Measurements from ENCODE around the gene BCL7A. TPM values are rescaled to one million over a fixed set of nuclear protein-coding genes. Genes with fewer than 3 reads are reported as not detected.

Gene BCL7A
- total RNA-seq, 1 experiment from 2014 or later = 18.2 TPM

DNA sequence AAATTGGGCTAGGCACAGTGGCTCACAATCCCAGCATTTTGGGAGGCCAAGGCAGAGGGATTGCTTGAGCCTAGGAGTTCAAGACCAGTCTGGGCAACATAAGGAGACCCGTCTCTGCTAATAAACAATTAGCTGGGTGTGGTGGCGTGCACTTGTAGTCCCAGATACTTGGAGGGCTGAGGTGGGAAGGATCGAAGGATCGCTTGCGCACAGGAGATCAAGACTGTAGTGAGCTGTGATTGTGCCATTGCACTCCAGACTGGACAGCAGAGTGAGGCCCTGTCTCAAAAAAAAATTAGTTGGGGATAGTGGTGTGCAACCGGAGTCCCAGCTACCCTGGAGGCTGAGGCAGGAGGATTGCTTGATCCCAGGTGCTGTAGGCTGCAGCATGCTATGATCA is 38.7 kb upstream of the BCL7A start:
- Mint-ChIP-seq H3K36me3 (ENCODE audit: insufficient read depth in 1 of 3, low read depth in 3 of 3) (no peaks in the 10 kb centered on the region), H3K4me3 (no peak overlapping the region), H3K4me1 (peaks cover 5 to 7% of the 10 kb centered on the region in 2 experiments), H3K27ac (no peak overlapping the region; a peak in 1 of 7 replicates), H3K9me3 (no peaks in the 10 kb centered on the region), H3K27me3 (ENCODE audit: low read depth) (no peaks in the 10 kb centered on the region)
- no peak overlapping the region for H3K27ac ChIP-seq (ENCODE audit: insufficient read length, low read depth, low read length)
- no peak overlapping the region for H3K18ac ChIP-seq (ENCODE audit: insufficient read length, low read depth, low read length)
- H3K23ac ChIP-seq (ENCODE audit: insufficient read length, low read depth, low read length) = no peak overlapping the region
- no peak overlapping the region for H2BK15ac ChIP-seq (ENCODE audit: low read depth, low read length)
- H3K56ac ChIP-seq (ENCODE audit: insufficient read length, low read depth, low read length) = no peak overlapping the region
- no CpG with 5 or more reads among the region's 6 CpGs for WGBS (ENCODE audit: extremely low coverage, insufficient read length, low lambda C conversion rate)
- H2AK5ac ChIP-seq (ENCODE audit: insufficient read length, low read length) = no peak overlapping the region
- H3T11ph ChIP-seq (ENCODE audit: low read length) = no peak overlapping the region
- TF ChIP-seq, protein P1, sequence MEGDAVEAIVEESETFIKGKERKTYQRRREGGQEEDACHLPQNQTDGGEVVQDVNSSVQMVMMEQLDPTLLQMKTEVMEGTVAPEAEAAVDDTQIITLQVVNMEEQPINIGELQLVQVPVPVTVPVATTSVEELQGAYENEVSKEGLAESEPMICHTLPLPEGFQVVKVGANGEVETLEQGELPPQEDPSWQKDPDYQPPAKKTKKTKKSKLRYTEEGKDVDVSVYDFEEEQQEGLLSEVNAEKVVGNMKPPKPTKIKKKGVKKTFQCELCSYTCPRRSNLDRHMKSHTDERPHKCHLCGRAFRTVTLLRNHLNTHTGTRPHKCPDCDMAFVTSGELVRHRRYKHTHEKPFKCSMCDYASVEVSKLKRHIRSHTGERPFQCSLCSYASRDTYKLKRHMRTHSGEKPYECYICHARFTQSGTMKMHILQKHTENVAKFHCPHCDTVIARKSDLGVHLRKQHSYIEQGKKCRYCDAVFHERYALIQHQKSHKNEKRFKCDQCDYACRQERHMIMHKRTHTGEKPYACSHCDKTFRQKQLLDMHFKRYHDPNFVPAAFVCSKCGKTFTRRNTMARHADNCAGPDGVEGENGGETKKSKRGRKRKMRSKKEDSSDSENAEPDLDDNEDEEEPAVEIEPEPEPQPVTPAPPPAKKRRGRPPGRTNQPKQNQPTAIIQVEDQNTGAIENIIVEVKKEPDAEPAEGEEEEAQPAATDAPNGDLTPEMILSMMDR (conservative IDR thresholded peaks at IDR 0.05) = no peak
- H4K5ac ChIP-seq (ENCODE audit: insufficient read length, low read depth, low read length) = no peak overlapping the region
- no peak overlapping the region for H3K14ac ChIP-seq (ENCODE audit: insufficient read depth, low read length)
- H3K4me2 ChIP-seq (ENCODE audit: insufficient read depth, insufficient read length, low read length) = no peak overlapping the region
- no peak overlapping the region for H2AFZ ChIP-seq (ENCODE audit: low read length)
- no peaks in the 10 kb centered on the region for H3K79me1 ChIP-seq (ENCODE audit: insufficient read depth, low read depth, low read length, poor library complexity, severe bottlenecking)
- H3K23me2 ChIP-seq (ENCODE audit: insufficient read length, low read depth, low read length, poor library complexity, severe bottlenecking) = no peaks in the 10 kb centered on the region
- no peak overlapping the region for H2BK20ac ChIP-seq (ENCODE audit: low read depth, low read length, poor library complexity, severe bottlenecking)
- H3K79me2 ChIP-seq (ENCODE audit: insufficient read depth, low read length) = no peaks in the 10 kb centered on the region
- no peak overlapping the region for H3K4ac ChIP-seq (ENCODE audit: low read depth, low read length)
- DNase-seq = no peak
- no peak overlapping the region for H3K9ac ChIP-seq (ENCODE audit: extremely low read depth, insufficient read length, low read length)
- H2BK120ac ChIP-seq (ENCODE audit: low read depth, low read length, poor library complexity, severe bottlenecking) = no peak overlapping the region
- H4K8ac ChIP-seq (replicated peaks; ENCODE audit: insufficient read length, low read depth, low read length) = no peak overlapping the region
- no peak overlapping the region for H2BK5ac ChIP-seq (ENCODE audit: insufficient read length, low read length)
- no peak overlapping the region for H4K91ac ChIP-seq (ENCODE audit: insufficient read length, low read depth, low read length)
- no peaks in the 10 kb centered on the region; the same call in 1 of the 2 replicates for H3K4me1 ChIP-seq (ENCODE audit: insufficient read depth, low read length)
- no peaks in the 10 kb centered on the region for H4K20me1 ChIP-seq (ENCODE audit: control insufficient read depth, insufficient read depth, insufficient read length)
- H2BK12ac ChIP-seq (ENCODE audit: insufficient read length, low read depth, low read length) = no peak overlapping the region
- no peaks in the 10 kb centered on the region for H3K27me3 ChIP-seq (ENCODE audit: insufficient read depth, low read length)
- H3K9me3 ChIP-seq (ENCODE audit: control insufficient read depth, low read depth, low read length) = no peaks in the 10 kb centered on the region

Measured in H9 (cell line).